K562 (cell line): ENCODE measurements around the gene EEF1A2. TPM values are rescaled to one million over a fixed set of nuclear protein-coding genes. Genes with fewer than 3 reads are reported as not detected.

Experiments used
- ATAC-seq: fragments of 200-7000 bp; cut with Tn5 transposase; 3 replicates; pipeline ENCODE4 v1.9.1; 2020; ENCODE audit warnings: moderate library complexity
- BruUV-seq: library from RNA; stranded (reverse); fragments of 400-500 nt; replicated peaks from 2 replicates; lab custom pipeline; 2021; lab: Mats Ljungman, UMichigan
- CTCF ChIA-PET: fragments of 300-600 bp; formaldehyde crosslinking; extraction: SDS; loops from one replicate; lab custom pipeline; 2021; ENCODE audit warnings: low intra/inter-chr PET ratio; lab: Yijun Ruan, JAX
- POLR2A ChIA-PET: fragments of 300-600, 350-650 bp; sonication (Branson Sonifier 250); formaldehyde crosslinking; extraction: SDS; loops from one replicate; lab custom pipeline; 2021; ENCODE audit warnings: antibody characterized with exemption, inconsistent platforms; lab: Yijun Ruan, JAX
- DNase-seq, 4 experiments: peaks; one replicate each; pipeline versions ENCODE4 v3.0.0 to v3.0.0-alpha.2; 2011 to 2018; ENCODE audit warnings: low spot score in 3 of 4, mixed read lengths in 3 of 4; ENCODE audit errors: extremely low read depth in 1 of 4
- FAIRE-seq: peaks from 2 replicates; lab custom pipeline; 2011; peaks lifted over from hg19 to GRCh38; lab: Jason Lieb, UNC
- H2AFZ ChIP-seq: 2 replicates; pipeline ENCODE4 v1.6.0; 2011; ENCODE audit warnings: low read depth, low read length, control low read depth, inconsistent platforms
- H3K27ac ChIP-seq: fragments of 200-600 bp; 3 replicates; pipeline ENCODE4 v1.8.0; 2011; ENCODE audit warnings: low read depth, mild to moderate bottlenecking, control low read depth, inconsistent platforms, low read length, moderate library complexity, mixed read lengths; ENCODE audit errors: extremely low read depth
- H3K27me3 ChIP-seq, 2 experiments: fragments of 300-600 bp in 1 of 2; 2 replicates in 1 of 2; 3 replicates in 1 of 2; pipeline versions ENCODE4 v1.6.0 to v1.8.0; 2011; ENCODE audit warnings: inconsistent platforms in 2 of 2, low read length in 2 of 2, mild to moderate bottlenecking in 1 of 2, mixed read lengths in 1 of 2, moderate library complexity in 1 of 2; ENCODE audit not compliant: control insufficient read depth in 2 of 2, insufficient read depth in 2 of 2
- H3K36me3 ChIP-seq: fragments of 300-600 bp; 3 replicates; pipeline ENCODE4 v1.8.0; 2011; ENCODE audit warnings: mild to moderate bottlenecking, low read length, inconsistent platforms; ENCODE audit not compliant: control insufficient read depth, insufficient read depth
- H3K4me1 ChIP-seq, 2 experiments: fragments of 200-600 bp in 1 of 2; replicated peaks in 1 of 2; 2 replicates in 1 of 2; 3 replicates in 1 of 2; pipeline versions ENCODE4 v1.5.1 to v1.8.0; 2011; ENCODE audit warnings: inconsistent platforms in 2 of 2, low read length in 2 of 2, mild to moderate bottlenecking in 1 of 2, mixed read lengths in 1 of 2, moderate library complexity in 1 of 2; ENCODE audit not compliant: control insufficient read depth in 2 of 2, insufficient read depth in 2 of 2
- H3K4me2 ChIP-seq: 2 replicates; pipeline ENCODE4 v1.6.1; 2011; ENCODE audit warnings: low read length, control low read depth, inconsistent platforms, mixed read lengths; ENCODE audit not compliant: insufficient read depth
- H3K4me3 ChIP-seq: fragments of 200-600 bp; sonication (generic), shearing (Covaris generic); 2 replicates; pipeline ENCODE4 v1.5.1; 2016; ENCODE audit warnings: control low read depth, inconsistent platforms
- H3K79me2 ChIP-seq: fragments of 200-600 bp; 3 replicates; pipeline ENCODE4 v1.8.0; 2011; ENCODE audit warnings: low read length, inconsistent platforms; ENCODE audit not compliant: control insufficient read depth, insufficient read depth
- H3K9ac ChIP-seq, 2 experiments: 2 replicates each; pipeline versions ENCODE4 v1.6.0 to v1.6.1; 2011; ENCODE audit warnings: low read depth in 2 of 2, low read length in 2 of 2, control low read depth in 1 of 2, inconsistent platforms in 1 of 2, mild to moderate bottlenecking in 1 of 2, mixed read lengths in 1 of 2; ENCODE audit not compliant: insufficient read depth in 1 of 2
- H3K9me1 ChIP-seq: one replicate; pipeline ENCODE4 v1.6.0; 2011; ENCODE audit warnings: inconsistent platforms, mild to moderate bottlenecking, low read length, moderate library complexity; ENCODE audit not compliant: control insufficient read depth, insufficient read depth
- H3K9me3 ChIP-seq: replicated peaks from 2 replicates; pipeline ENCODE4 v1.5.1; 2011; ENCODE audit warnings: low read depth, low read length, inconsistent platforms; ENCODE audit not compliant: control insufficient read depth, insufficient read depth
- H4K20me1 ChIP-seq: replicated peaks from 2 replicates; pipeline ENCODE4 v1.6.1; 2011; ENCODE audit warnings: low read length, inconsistent platforms, mixed read lengths; ENCODE audit not compliant: control insufficient read depth, insufficient read depth
- BCOR ChIP-seq: fragments of 450-650 bp; IDR thresholded peaks from 2 replicates; pipeline ENCODE4 v1.6.1; 2016
- ERF ChIP-seq: fragments of 450-650 bp; formaldehyde crosslinking; IDR thresholded peaks from 2 replicates; pipeline ENCODE4 v1.4.0; 2020; ENCODE audit warnings: mild to moderate bottlenecking, mixed read lengths
- HDAC2 ChIP-seq: fragments of 450-650 bp; IDR thresholded peaks from 2 replicates; pipeline ENCODE4 v1.6.1; 2016; ENCODE audit warnings: mild to moderate bottlenecking
- HDGF ChIP-seq: fragments of 450-650 bp; IDR thresholded peaks from 2 replicates; pipeline ENCODE4 v1.6.1; 2016
- HMG20A ChIP-seq: fragments of 450-650 bp; formaldehyde crosslinking; conservative IDR thresholded peaks from 2 replicates; pipeline ENCODE4 v1.4.0; 2020; ENCODE audit warnings: mild to moderate bottlenecking, mixed read lengths
- MECOM ChIP-seq: fragments of 250-450 bp; sonication (Bioruptor Pico); IDR thresholded peaks from 2 replicates; pipeline ENCODE4 v1.8.0; 2022; ENCODE audit warnings: inconsistent platforms
- NCOA6 ChIP-seq: fragments of 450-650 bp; IDR thresholded peaks from 2 replicates; pipeline ENCODE4 v1.6.1; 2017; ENCODE audit warnings: mild to moderate bottlenecking
- NFATC3 ChIP-seq: fragments of 450-650 bp; IDR thresholded peaks from 2 replicates; pipeline ENCODE4 v1.6.1; 2017; ENCODE audit warnings: mild to moderate bottlenecking
- NFYB ChIP-seq: IDR thresholded peaks from 2 replicates; pipeline ENCODE4 v1.6.1; 2011; ENCODE audit warnings: mild to moderate bottlenecking, moderate library complexity; ENCODE audit not compliant: insufficient read length; ENCODE audit errors: extremely low read depth
- NR3C1 ChIP-seq: sonication (generic); formaldehyde crosslinking; IDR thresholded peaks from 2 replicates; pipeline ENCODE4 v1.8.1; 2022; ENCODE audit warnings: missing genetic modification reagents
- PCBP1 ChIP-seq: fragments of 200-400 bp; formaldehyde crosslinking; IDR thresholded peaks from 2 replicates; pipeline ENCODE4 v1.6.1; 2018; ENCODE audit warnings: mild to moderate bottlenecking, low read depth, low read length; ENCODE audit not compliant: poor library complexity, severe bottlenecking
- PCBP2 ChIP-seq: fragments of 200-400 bp; formaldehyde crosslinking; IDR thresholded peaks from 2 replicates; pipeline ENCODE4 v1.6.1; 2018; ENCODE audit warnings: low read length, low read depth, mild to moderate bottlenecking, moderate library complexity; ENCODE audit not compliant: poor library complexity, severe bottlenecking
- PHF20 ChIP-seq: fragments of 450-650 bp; IDR thresholded peaks from 2 replicates; pipeline ENCODE4 v1.6.1; 2018; ENCODE audit not compliant: partially characterized antibody
- POU5F1 ChIP-seq: fragments of 150-350 bp; IDR thresholded peaks from 2 replicates; pipeline ENCODE4 v1.6.1; 2014; ENCODE audit warnings: borderline replicate concordance, low read length, low read depth, mild to moderate bottlenecking; ENCODE audit not compliant: partially characterized antibody
- PURB ChIP-seq: sonication (generic); formaldehyde crosslinking; IDR thresholded peaks from 2 replicates; pipeline ENCODE4 v1.9.0; 2021; ENCODE audit warnings: low read depth, mild to moderate bottlenecking, missing genetic modification reagents
- RB1 ChIP-seq: fragments of 450-650 bp; IDR thresholded peaks from 2 replicates; pipeline ENCODE4 v1.6.1; 2017; ENCODE audit warnings: low read depth, mild to moderate bottlenecking
- SP1 ChIP-seq: sonication (generic); formaldehyde crosslinking; IDR thresholded peaks from 2 replicates; pipeline ENCODE4 v1.8.1; 2022; ENCODE audit warnings: mild to moderate bottlenecking, missing genetic modification reagents
- SREBF1 ChIP-seq: fragments of 150-350 bp; IDR thresholded peaks from 2 replicates; pipeline ENCODE4 v1.6.1; 2014; ENCODE audit warnings: antibody characterized with exemption, low read depth, low read length, borderline replicate concordance
- ZFPM2 ChIP-seq: fragments of 250-450 bp; sonication (Bioruptor Pico); IDR thresholded peaks from 2 replicates; pipeline ENCODE4 v1.5.1; 2022; ENCODE audit warnings: mild to moderate bottlenecking
- ZNF316 ChIP-seq: fragments of 450-650 bp; IDR thresholded peaks from 2 replicates; pipeline ENCODE4 v1.6.1; 2016
- ZNF347 ChIP-seq: fragments of 450-650 bp; formaldehyde crosslinking; IDR thresholded peaks from 2 replicates; pipeline ENCODE4 v1.4.0; 2020; ENCODE audit warnings: low read depth, mild to moderate bottlenecking, moderate library complexity
- ZNF551 ChIP-seq: fragments of 250-450 bp; sonication (Bioruptor Pico); IDR thresholded peaks from 2 replicates; pipeline ENCODE4 v1.5.0; 2021; ENCODE audit warnings: mild to moderate bottlenecking, moderate library complexity
- ZNF584 ChIP-seq: fragments of 200-800 bp; sonication (Bioruptor generic); IDR thresholded peaks from 2 replicates; pipeline ENCODE4 v1.6.1; 2016; ENCODE audit warnings: low read depth, mild to moderate bottlenecking, missing genetic modification characterization, missing compliant biosample characterization
- WGBS: fragments of 100-300 bp; shearing (Covaris generic); methylation state at CpG from one replicate; pipeline ENCODE4 v1.1.6; 2016; ENCODE audit warnings: low coverage, mixed read lengths; ENCODE audit not compliant: insufficient coverage; ENCODE audit errors: missing lambda C conversion rate; 5-methylcytosine and 5-hydroxymethylcytosine counted together
- in situ Hi-C: fragments of 300-500 bp; cut with MboI; formaldehyde crosslinking; loops from 4 replicates; pipeline ENCODE4 v1.15.0; 2018; ENCODE audit warnings: inconsistent platforms, mixed read lengths
- intact Hi-C: fragments of 100-400 bp; cut with micrococcal nuclease; formaldehyde crosslinking; loops from 2 replicates; pipeline ENCODE4 v1.14.2; 2022
- polyA plus RNA-seq, 8 experiments: library from polyadenylated mRNA; depleted of rRNA in 4 of 8; stranded (reverse) in 5 of 8; unstranded in 3 of 8; fragments of >200 nt; fragmentation: Nextera tagmentation in 2 of 8; fragmentation: Illumina TruSeq in 1 of 8; extraction: Ambion mirVana in 2 of 8; extraction: Trizol in 1 of 8; gene quantifications; 2 replicates each; pipeline versions ENCODE4 v1.2.1 to v1.2.3, GENCODE V29; 2011 to 2014; ENCODE audit warnings: inconsistent platforms in 1 of 8, missing spikeins in 1 of 8
- total RNA-seq, 7 experiments: library from RNA; depleted of rRNA in 6 of 7; stranded (reverse); fragments of >200 nt in 6 of 7; fragmentation: Illumina TruSeq in 2 of 7; extraction: Trizol in 2 of 7; gene quantifications; 2 replicates each; pipeline versions ENCODE4 v1.2.1 to v1.2.3, GENCODE V29; 2011 to 2021; ENCODE audit warnings: low replicate concordance in 1 of 7

EEF1A2 gene
- total and polyA plus RNA-seq, 9 of the 15 experiments (the other 6 are each of a cell fraction or from before 2014, with no cell fraction given) = 0.04 to 29.6 (median 11.5) TPM

- TF ChIP-seq HMG20A (CRISPR knock-in tag) = no peak
- no peak for TF ChIP-seq HDGF
Observed at GRCh38 chr20:63462244-63462643, 36.6 kb downstream of the EEF1A2 start (continued).

GRCh38 chr20:63461104-63461763, 37.6 kb downstream of the EEF1A2 start:
- H3K4me3 ChIP-seq = no peak overlapping the region
- peaks cover 10% of the 10 kb centered on the region; the same call in 1 of the 2 replicates for H4K20me1 ChIP-seq
- DNase-seq (peak; percentile 49 to 87 (median 80)), ATAC-seq (peak; percentile 71), FAIRE-seq (no peak)
- peaks cover 27 to 85% of the 10 kb centered on the region in 2 experiments; a peak in 4 of 5 replicates for H3K27me3 ChIP-seq
- no TSS peak for BruUV-seq
- ChIA-PET POLR2A (interaction anchor here (0.6 to 1.2 kb wide), 3 partner anchors 17 to 165 kb away, joined by 3 to 4 read pairs (median 3); no protein-coding TSS in a partner anchor), CTCF (no interaction called here)
- in situ Hi-C loops (no loop called here), intact Hi-C loops (no loop called here)
- peaks cover 0 to 33% of the 10 kb centered on the region in 2 experiments; a peak in 2 of 5 replicates for H3K4me1 ChIP-seq
- no peaks in the 10 kb centered on the region for H3K9me3 ChIP-seq
- no peak overlapping the region for H3K27ac ChIP-seq
- H2AFZ ChIP-seq = no peak overlapping the region
- H3K4me2 ChIP-seq = no peak overlapping the region
- no peaks in the 10 kb centered on the region for H3K9me1 ChIP-seq
- WGBS = under 1% methylated on average over 20 of the region's 22 CpGs
- no peaks in the 10 kb centered on the region for H3K36me3 ChIP-seq
- no peaks in the 10 kb centered on the region for H3K79me2 ChIP-seq
- no peak overlapping the region for H3K9ac ChIP-seq
- TF ChIP-seq ZNF584 (no peak), NFYB (no peak), SP1 (CRISPR knock-in tag) (no peak), POU5F1 (no peak), PURB (CRISPR knock-in tag) (no peak), NR3C1 (peak; percentile 71; the same call in 1 of the 2 replicates), ZNF347 (CRISPR knock-in tag) (no peak), ZFPM2 (CRISPR knock-in tag) (no peak), NCOA6 (no peak), ERF (CRISPR knock-in tag) (no peak), RB1 (0 out of 2 replicates have a peak, but pooled peaks have one; percentile 21), BCOR (no peak), PCBP1 (no peak), ZNF551 (CRISPR knock-in tag) (no peak), PCBP2 (no peak), NFATC3 (no peak), PHF20 (no peak), MECOM (no peak), SREBF1 (no peak), ZNF316 (no peak), HDAC2 (no peak)
